WTC11 (cell line): ENCODE measurements around the gene TBC1D10B. TPM values are rescaled to one million over a fixed set of nuclear protein-coding genes. Genes with fewer than 3 reads are reported as not detected.

ENCODE experiments used
- ATAC-seq: fragments of 200-7000 bp; cut with Tn5 transposase; 2 replicates; pipeline ENCODE4 v1.10.0; 2021; ENCODE audit warnings: mild to moderate bottlenecking, moderate library complexity
- CTCF ChIA-PET: fragments of 300-600 bp; sonication (Branson Sonifier 250); formaldehyde crosslinking; loops from one replicate; lab custom pipeline; 2021; ENCODE audit warnings: antibody characterized with exemption; lab: Charles Lee
- POLR2A ChIA-PET: fragments of 350-600 bp; sonication (Branson Sonifier 250); formaldehyde crosslinking; loops from one replicate; lab custom pipeline; 2021; ENCODE audit warnings: antibody characterized with exemption; lab: Charles Lee
- DNase-seq: peaks from one replicate; pipeline ENCODE4 v3.0.0; 2021; ENCODE audit warnings: low spot score
- H3K27ac Mint-ChIP-seq: 2 replicates; pipeline ENCODE4 v1.8.0; 2021; ENCODE audit warnings: mixed read lengths
- H3K27me3 Mint-ChIP-seq: 2 replicates; pipeline ENCODE4 v1.8.0; 2021; ENCODE audit warnings: low read depth, mild to moderate bottlenecking, moderate library complexity, mixed read lengths
- H3K36me3 Mint-ChIP-seq: 2 replicates; pipeline ENCODE4 v1.8.0; 2021; ENCODE audit warnings: mixed read lengths
- H3K4me1 Mint-ChIP-seq: 2 replicates; pipeline ENCODE4 v1.8.0; 2022; ENCODE audit warnings: mixed read lengths
- H3K4me3 Mint-ChIP-seq: 2 replicates; pipeline ENCODE4 v1.8.0; 2021; ENCODE audit warnings: mild to moderate bottlenecking, moderate library complexity, mixed read lengths
- H3K9me3 Mint-ChIP-seq: 2 replicates; pipeline ENCODE4 v1.8.0; 2021; ENCODE audit warnings: mixed read lengths
- ATF1 ChIP-seq: sonication (generic); formaldehyde crosslinking; IDR thresholded peaks from 2 replicates; pipeline ENCODE4 v1.8.1; 2023; ENCODE audit warnings: mild to moderate bottlenecking, moderate library complexity, missing genetic modification reagents
- E2F5 ChIP-seq: sonication (generic); formaldehyde crosslinking; IDR thresholded peaks from 2 replicates; pipeline ENCODE4 v1.8.1; 2022; ENCODE audit warnings: mild to moderate bottlenecking, moderate library complexity, missing genetic modification reagents
- EMX1 ChIP-seq: fragments of 250-450 bp; sonication (Bioruptor Pico); IDR thresholded peaks from 2 replicates; pipeline ENCODE4 v1.8.0; 2021; ENCODE audit warnings: mild to moderate bottlenecking
- ETV6 ChIP-seq: sonication (generic); formaldehyde crosslinking; IDR thresholded peaks from 2 replicates; pipeline ENCODE4 v1.8.1; 2022; ENCODE audit warnings: mild to moderate bottlenecking, missing genetic modification reagents
- GABPB1 ChIP-seq: sonication (generic); formaldehyde crosslinking; IDR thresholded peaks from 2 replicates; pipeline ENCODE4 v1.8.1; 2023; ENCODE audit warnings: mild to moderate bottlenecking, missing genetic modification reagents
- GRHL2 ChIP-seq: fragments of 250-450 bp; sonication (Bioruptor Pico); IDR thresholded peaks from 2 replicates; pipeline ENCODE4 v1.8.0; 2022; ENCODE audit warnings: mild to moderate bottlenecking, moderate library complexity; ENCODE audit not compliant: insufficient replicate concordance, severe bottlenecking
- HMGA2 ChIP-seq: fragments of 250-450 bp; sonication (Bioruptor Pico); IDR thresholded peaks from 2 replicates; pipeline ENCODE4 v1.4.0; 2021; ENCODE audit warnings: mild to moderate bottlenecking, moderate library complexity
- IRF2 ChIP-seq: sonication (generic); formaldehyde crosslinking; IDR thresholded peaks from 2 replicates; pipeline ENCODE4 v1.8.0; 2022; ENCODE audit warnings: low read depth, missing genetic modification reagents, borderline replicate concordance
- KAT7 ChIP-seq: sonication (generic); formaldehyde crosslinking; IDR thresholded peaks from 2 replicates; pipeline ENCODE4 v1.8.1; 2023; ENCODE audit warnings: missing genetic modification reagents, mild to moderate bottlenecking, borderline replicate concordance
- NFYB ChIP-seq: sonication (generic); formaldehyde crosslinking; conservative IDR thresholded peaks from 2 replicates; pipeline ENCODE4 v1.8.0; 2022; ENCODE audit warnings: low read depth, missing genetic modification reagents
- PRDM15 ChIP-seq: sonication (generic); formaldehyde crosslinking; IDR thresholded peaks from 2 replicates; pipeline ENCODE4 v1.8.0; 2022; ENCODE audit warnings: missing genetic modification reagents
- PREB ChIP-seq: sonication (generic); formaldehyde crosslinking; IDR thresholded peaks from 2 replicates; pipeline ENCODE4 v1.8.1; 2022; ENCODE audit warnings: mild to moderate bottlenecking, missing genetic modification reagents, moderate library complexity, borderline replicate concordance
- TP53 ChIP-seq: sonication (generic); formaldehyde crosslinking; IDR thresholded peaks from 2 replicates; pipeline ENCODE4 v1.8.1; 2023; ENCODE audit warnings: mild to moderate bottlenecking, missing genetic modification reagents
- ZNF121 ChIP-seq: sonication (generic); formaldehyde crosslinking; IDR thresholded peaks from 2 replicates; pipeline ENCODE4 v1.8.0; 2023; ENCODE audit warnings: missing genetic modification reagents
- ZNF232 ChIP-seq: sonication (generic); formaldehyde crosslinking; IDR thresholded peaks from 2 replicates; pipeline ENCODE4 v1.8.0; 2022; ENCODE audit warnings: mild to moderate bottlenecking, missing genetic modification reagents
- ZNF317 ChIP-seq: sonication (generic); formaldehyde crosslinking; IDR thresholded peaks from 2 replicates; pipeline ENCODE4 v1.8.1; 2023; ENCODE audit warnings: low read depth, mild to moderate bottlenecking, moderate library complexity, missing genetic modification reagents, borderline replicate concordance
- total RNA-seq: library from RNA; stranded (reverse); gene quantifications from 3 replicates; pipeline ENCODE4 v1.2.3, GENCODE V29; 2021

The TBC1D10B gene
- total RNA-seq, 1 experiment from 2014 or later = 40.5 TPM

- no peak for DNase-seq
- ChIA-PET CTCF (interaction anchor here (0.6 to 3.1 kb wide), 6 partner anchors 11 to 179 kb away, joined by 3 to 17 read pairs (median 4); partner anchors contain the start of genes DCTPP1, TBC1D10B and ZNF771), POLR2A (interaction anchor here (1.0 kb wide), 1 partner anchor 36 kb away, joined by 3 read pairs; the partner anchor contains the start of gene ZNF48)
- H3K27ac Mint-ChIP-seq = no peak overlapping the region
- TF ChIP-seq TP53 = no peak
- TF ChIP-seq EMX1 (CRISPR knock-in tag) = no peak
- TF ChIP-seq E2F5 = no peak
- no peak for TF ChIP-seq ZNF317 (CRISPR knock-in tag)
- no peak for TF ChIP-seq NFYB (CRISPR knock-in tag)
- no peak for TF ChIP-seq GRHL2 (CRISPR knock-in tag)
- no peak for TF ChIP-seq ATF1 (CRISPR knock-in tag)
- TF ChIP-seq IRF2 (CRISPR knock-in tag) = no peak
- no peak for TF ChIP-seq ETV6 (CRISPR knock-in tag)
- no peak for TF ChIP-seq KAT7 (CRISPR knock-in tag)
- no peak for TF ChIP-seq ZNF121 (CRISPR knock-in tag)
- TF ChIP-seq PRDM15 (CRISPR knock-in tag) = no peak
- TF ChIP-seq GABPB1 (CRISPR knock-in tag) = no peak
- peaks cover 18% of the 10 kb centered on the region for H3K36me3 Mint-ChIP-seq
- peak; percentile 3; the same call in 1 of the 2 replicates for ATAC-seq
- H3K4me3 Mint-ChIP-seq = no peak overlapping the region
- peaks cover 25% of the 10 kb centered on the region for H3K4me1 Mint-ChIP-seq
- H3K27me3 Mint-ChIP-seq = no peaks in the 10 kb centered on the region; the same call in 1 of the 2 replicates
- H3K9me3 Mint-ChIP-seq = no peaks in the 10 kb centered on the region
Observed at GRCh38 chr16:30358990-30359870, 11.1 kb downstream of the TBC1D10B start.

GRCh38 chr16:30358577-30358936, 11.7 kb downstream of the TBC1D10B start:
- Mint-ChIP-seq H3K4me3 (no peak overlapping the region), H3K27me3 (no peaks in the 10 kb centered on the region; the same call in 1 of the 2 replicates), H3K36me3 (peaks cover 22% of the 10 kb centered on the region), H3K9me3 (no peaks in the 10 kb centered on the region), H3K4me1 (peaks cover 27% of the 10 kb centered on the region), H3K27ac (peak overlapping the region; percentile 45; the same call in 1 of the 2 replicates)
- POLR2A ChIA-PET = interaction anchor here (1.0 kb wide), 1 partner anchor 37 kb away, joined by 3 read pairs; the partner anchor contains the start of gene ZNF48
- CTCF ChIA-PET = interaction anchor here (0.6 to 3.1 kb wide), 4 partner anchors 11 to 179 kb away, joined by 3 to 17 read pairs (median 7); partner anchors contain the start of gene TBC1D10B
- no peak for ATAC-seq
- TF ChIP-seq PREB (CRISPR knock-in tag) = no peak
- TF ChIP-seq ETV6 (CRISPR knock-in tag) = no peak
- no peak for TF ChIP-seq HMGA2 (CRISPR knock-in tag)
- TF ChIP-seq EMX1 (CRISPR knock-in tag) = no peak
- no peak for TF ChIP-seq ZNF121 (CRISPR knock-in tag)
- no peak for TF ChIP-seq ZNF232 (CRISPR knock-in tag)
- DNase-seq = no peak
